ENCODE results near the gene MCEMP1. TPM values are rescaled to one million over a fixed set of nuclear protein-coding genes. Genes with fewer than 3 reads are reported as not detected.

The MCEMP1 gene
- total RNA-seq, 1 experiment from 2014 or later: 0.44 TPM

DNA sequence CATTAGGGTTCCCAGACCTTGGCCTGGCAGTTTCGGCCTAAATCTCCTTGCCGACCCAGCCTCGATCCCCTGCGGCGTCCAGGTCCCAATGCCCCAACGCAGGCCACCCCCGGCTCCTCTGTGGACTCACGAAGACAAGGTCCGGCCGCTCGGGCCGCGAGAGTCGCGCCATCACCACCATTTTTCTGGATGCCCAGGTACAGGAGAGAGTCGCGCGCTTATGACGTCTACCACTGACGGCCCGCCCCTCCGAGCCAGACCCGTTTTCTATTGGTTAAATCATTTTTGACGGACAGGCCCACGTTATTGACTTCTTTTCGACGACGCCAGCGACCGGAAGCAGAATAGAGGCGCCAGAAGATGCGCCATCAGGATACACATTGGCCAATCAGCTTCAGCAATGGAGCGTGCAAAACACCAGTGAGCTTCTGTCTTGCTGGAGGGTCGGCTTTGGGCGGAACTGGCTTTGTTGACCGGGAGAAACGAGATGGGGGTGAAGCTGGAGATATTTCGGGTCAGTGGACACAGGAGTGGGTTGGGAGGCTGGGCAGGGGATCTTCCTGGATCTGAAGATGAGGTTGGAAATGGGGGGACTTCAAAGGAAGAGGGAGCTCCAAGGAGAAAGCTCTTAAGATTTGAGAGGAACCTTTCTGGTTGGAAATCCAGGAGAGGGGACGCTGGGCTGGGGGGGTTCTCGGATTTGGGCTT, 47.4 kb upstream of the MCEMP1 start, which contains the start of the genes PET100 and XAB2:
Gene PET100 (plus strand): TSS at position 447 of the 708 bp plus-strand sequence. CDS start 41 bp downstream, at position 488.
Gene XAB2 (minus strand): TSS at position 199 of the 708 bp plus-strand sequence. CDS start 18 bp downstream, at position 181.
- CTCF ChIA-PET: interaction anchor here (0.6 to 1.9 kb wide), 7 partner anchors 12 to 170 kb away, joined by 3 to 10 read pairs (median 3); partner anchors contain the start of gene TRAPPC5
- no TSS peak for BruUV-seq (replicated peaks)
- H3K4me3 Mint-ChIP-seq (ENCODE audit: unreplicated experiment): peak within 1 kb of the TSS; percentile 95

DNA sequence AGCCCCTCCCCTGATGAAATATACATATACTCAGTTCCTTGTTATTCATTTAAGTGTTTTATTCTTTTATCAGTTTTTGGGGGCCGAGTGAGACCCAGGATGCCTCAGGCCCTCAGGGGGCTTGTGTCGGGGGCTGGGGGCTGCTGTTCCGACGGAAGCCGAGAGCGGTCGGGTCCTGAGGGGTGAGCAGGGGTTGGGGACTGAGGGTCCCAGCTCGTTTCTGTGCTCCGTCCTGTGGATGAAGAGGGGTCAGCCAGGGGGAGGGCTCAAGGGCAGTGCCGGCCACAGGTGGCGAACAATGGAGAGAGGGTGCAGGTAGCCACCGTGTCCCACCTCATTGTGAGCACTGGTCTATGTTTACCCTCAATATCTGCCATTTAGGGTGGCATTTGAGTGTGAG, 45.3 kb upstream of the MCEMP1 start:
- peaks cover 23% of the 10 kb centered on the region for H3K4me1 Mint-ChIP-seq (ENCODE audit: insufficient read depth, unreplicated experiment)
- peaks cover 27% of the 10 kb centered on the region for H3K36me3 Mint-ChIP-seq (ENCODE audit: insufficient read depth, unreplicated experiment)
- no peaks in the 10 kb centered on the region for H3K9me3 Mint-ChIP-seq (ENCODE audit: unreplicated experiment)
- intact Hi-C loops (cut with micrococcal nuclease): no loop called here
- ChIA-PET CTCF (no interaction called here), POLR2A (no interaction called here)
- no peak for DNase-seq (ENCODE audit: unreplicated experiment)
- no peak overlapping the region for H3K4me3 Mint-ChIP-seq (ENCODE audit: unreplicated experiment)
- BruUV-seq (replicated peaks): no TSS peak
- no peaks in the 10 kb centered on the region for H3K27me3 Mint-ChIP-seq (ENCODE audit: insufficient read depth, unreplicated experiment)
- H3K27ac Mint-ChIP-seq (ENCODE audit: low read depth, unreplicated experiment): no peak overlapping the region
- TF ChIP-seq, protein P1, sequence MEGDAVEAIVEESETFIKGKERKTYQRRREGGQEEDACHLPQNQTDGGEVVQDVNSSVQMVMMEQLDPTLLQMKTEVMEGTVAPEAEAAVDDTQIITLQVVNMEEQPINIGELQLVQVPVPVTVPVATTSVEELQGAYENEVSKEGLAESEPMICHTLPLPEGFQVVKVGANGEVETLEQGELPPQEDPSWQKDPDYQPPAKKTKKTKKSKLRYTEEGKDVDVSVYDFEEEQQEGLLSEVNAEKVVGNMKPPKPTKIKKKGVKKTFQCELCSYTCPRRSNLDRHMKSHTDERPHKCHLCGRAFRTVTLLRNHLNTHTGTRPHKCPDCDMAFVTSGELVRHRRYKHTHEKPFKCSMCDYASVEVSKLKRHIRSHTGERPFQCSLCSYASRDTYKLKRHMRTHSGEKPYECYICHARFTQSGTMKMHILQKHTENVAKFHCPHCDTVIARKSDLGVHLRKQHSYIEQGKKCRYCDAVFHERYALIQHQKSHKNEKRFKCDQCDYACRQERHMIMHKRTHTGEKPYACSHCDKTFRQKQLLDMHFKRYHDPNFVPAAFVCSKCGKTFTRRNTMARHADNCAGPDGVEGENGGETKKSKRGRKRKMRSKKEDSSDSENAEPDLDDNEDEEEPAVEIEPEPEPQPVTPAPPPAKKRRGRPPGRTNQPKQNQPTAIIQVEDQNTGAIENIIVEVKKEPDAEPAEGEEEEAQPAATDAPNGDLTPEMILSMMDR (IDR thresholded peaks at IDR 0.05; ENCODE audit: unreplicated experiment): no peak

More for the DNA sequence above, 47.4 kb upstream of the MCEMP1 start, which contains the start of the genes PET100 and XAB2:
- no peaks in the 10 kb centered on the region for H3K27me3 Mint-ChIP-seq (ENCODE audit: insufficient read depth, unreplicated experiment)
- POLR2A ChIA-PET: interaction anchor here (0.6 to 2.5 kb wide), 27 partner anchors 9 to 1891 kb away, joined by 3 to 41 read pairs (median 4); partner anchors contain the start of genes PNPLA6, TIMM44, TRAPPC5 and ZNF557
- peaks cover 23% of the 10 kb centered on the region for H3K4me1 Mint-ChIP-seq (ENCODE audit: insufficient read depth, unreplicated experiment)
- no peaks in the 10 kb centered on the region for H3K9me3 Mint-ChIP-seq (ENCODE audit: unreplicated experiment)
- DNase-seq (ENCODE audit: unreplicated experiment): peak; percentile 99
- TF ChIP-seq, protein P1 (IDR thresholded peaks at IDR 0.05; ENCODE audit: unreplicated experiment): no peak
- H3K27ac Mint-ChIP-seq (ENCODE audit: low read depth, unreplicated experiment): peak within 1 kb of the TSS; percentile 100
- peaks cover 34% of the 10 kb centered on the region for H3K36me3 Mint-ChIP-seq (ENCODE audit: insufficient read depth, unreplicated experiment)
- intact Hi-C loops (cut with micrococcal nuclease): no loop called here

DNA sequence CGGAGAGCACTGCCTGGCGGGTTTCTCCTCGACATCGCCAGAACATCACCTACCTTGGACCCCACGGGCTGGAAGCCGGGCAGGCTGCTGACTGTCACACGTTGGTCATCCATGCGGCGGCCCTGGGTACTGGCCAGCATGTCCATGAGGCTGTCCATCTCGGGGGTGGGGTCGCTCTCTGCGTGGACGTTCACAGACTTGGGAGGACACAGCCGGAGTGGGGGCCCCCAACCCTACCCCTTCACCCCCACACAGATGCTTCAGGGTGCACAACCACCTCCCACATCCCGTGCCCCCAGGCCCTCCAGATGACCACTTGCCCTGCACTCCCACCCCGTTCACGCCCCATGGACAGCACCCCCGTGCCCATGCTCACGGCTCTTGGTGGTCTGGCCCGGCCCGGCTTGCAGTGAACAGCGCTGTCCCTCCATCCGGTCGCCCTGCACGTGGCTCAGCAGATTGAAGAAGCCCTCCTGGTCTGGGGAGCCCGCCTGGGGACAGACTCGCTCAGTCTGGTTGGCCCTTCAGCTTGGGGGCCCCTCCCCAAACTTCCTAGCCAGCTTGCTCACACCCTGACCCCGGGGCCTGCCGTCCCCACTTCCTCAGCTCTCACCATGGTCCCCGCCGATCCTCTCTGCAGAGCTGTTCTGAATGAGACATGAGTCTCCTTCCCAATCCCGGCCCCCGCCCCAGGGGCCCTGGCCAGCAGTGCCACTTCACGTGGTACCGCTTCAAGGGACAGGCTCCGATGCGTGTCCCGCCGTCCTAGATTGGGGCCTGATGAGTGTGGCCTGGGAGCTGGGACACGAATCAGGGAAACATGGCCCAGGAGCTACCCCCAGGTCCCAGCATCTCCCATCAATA, 44.3 kb upstream of the MCEMP1 start:
- TF ChIP-seq, protein P1 (IDR thresholded peaks at IDR 0.05; ENCODE audit: unreplicated experiment): no peak
- POLR2A ChIA-PET: no interaction called here
- CTCF ChIA-PET: interaction anchor here (1.0 to 1.1 kb wide), 2 partner anchors 48 to 64 kb away, joined by 3 read pairs; partner anchors contain the start of gene TRAPPC5

More for the DNA sequence above, 44.3 kb upstream of the MCEMP1 start:
- H3K27me3 Mint-ChIP-seq (ENCODE audit: insufficient read depth, unreplicated experiment): no peaks in the 10 kb centered on the region
- intact Hi-C loops (cut with micrococcal nuclease): no loop called here
- no peak overlapping the region for H3K4me3 Mint-ChIP-seq (ENCODE audit: unreplicated experiment)
- no peak for DNase-seq (ENCODE audit: unreplicated experiment)
- no TSS peak for BruUV-seq (replicated peaks)
- H3K9me3 Mint-ChIP-seq (ENCODE audit: unreplicated experiment): no peaks in the 10 kb centered on the region
- peaks cover 23% of the 10 kb centered on the region for H3K4me1 Mint-ChIP-seq (ENCODE audit: insufficient read depth, unreplicated experiment)
- no peak overlapping the region for H3K27ac Mint-ChIP-seq (ENCODE audit: low read depth, unreplicated experiment)
- H3K36me3 Mint-ChIP-seq (ENCODE audit: insufficient read depth, unreplicated experiment): peaks cover 21% of the 10 kb centered on the region

Data from MCF 10A (cell line).